Psoas muscle (tissue), 8 donors: Measurements from ENCODE around the gene KHDRBS1. TPM values are rescaled to one million over a fixed set of nuclear protein-coding genes. Genes with fewer than 3 reads are reported as not detected.
"Not testable (repeated sequence)": the region's sequence is repeated elsewhere in the genome, so short reads cannot be mapped to it uniquely, and the experiment has no call there.

Source experiments
- ATAC-seq, 4 donors: fragments of 200-7000 bp; cut with Tn5 transposase; one replicate each; pipeline ENCODE4 v1.9.1; 2020; ENCODE audit warnings: moderate library complexity in 3 of 4, mild to moderate bottlenecking in 2 of 4
- DNase-seq, 2 donors: peaks; one replicate each; pipeline ENCODE4 v3.0.0-alpha.2; 2020
- H3K27ac ChIP-seq: fragments of 200-600 bp; one replicate; pipeline ENCODE4 v1.8.0; 2022
- H3K27me3 ChIP-seq, 3 donors: fragments of 200-600 bp in 1 of 3; one replicate each; pipeline versions ENCODE4 v1.6.1 to v1.8.0; 2013 to 2022; ENCODE audit warnings: low read length in 2 of 3, mild to moderate bottlenecking in 2 of 3, moderate library complexity in 1 of 3; ENCODE audit not compliant: insufficient read depth in 3 of 3
- H3K36me3 ChIP-seq, 2 donors: fragments of 200-600 bp in 1 of 2; one replicate each; pipeline versions ENCODE4 v1.6.1 to v1.8.0; 2013 to 2022; ENCODE audit warnings: low read depth in 1 of 2, mild to moderate bottlenecking in 1 of 2, moderate library complexity in 1 of 2; ENCODE audit not compliant: insufficient read depth in 1 of 2
- H3K4me1 ChIP-seq: fragments of 200-600 bp; one replicate; pipeline ENCODE4 v1.8.0; 2022
- H3K4me3 ChIP-seq: fragments of 200-600 bp; one replicate; pipeline ENCODE4 v1.8.0; 2022; ENCODE audit warnings: mild to moderate bottlenecking
- H3K9me3 ChIP-seq: fragments of 200-600 bp; one replicate; pipeline ENCODE4 v1.8.0; 2022
- WGBS, 3 donors: extraction: QIAGEN DNeasy Blood & Tissue Kit; methylation state at CpG; one replicate each; pipeline versions ENCODE4 v1.1.6 to v1.1.7; 2013; 5-methylcytosine and 5-hydroxymethylcytosine counted together
- intact Hi-C, 2 donors: fragments of 100-400 bp; cut with DNase I; formaldehyde crosslinking; loops; one replicate each; pipeline versions ENCODE4 v1.11.0 to v1.14.2; 2022
- polyA plus RNA-seq, 3 donors: library from polyadenylated mRNA; stranded (reverse); fragments of 200-250 nt; gene quantifications; one replicate each; pipeline ENCODE4 v1.2.3, GENCODE V29; 2013
- total RNA-seq, 4 donors: library from RNA; stranded (reverse); fragmentation: NEBNext Ultra II Directional in 2 of 4; extraction: Animal tissue kit (Norgen Biotek cat#: 25700) in 2 of 4; gene quantifications; one replicate each; pipeline versions ENCODE4 v1.2.1 to v1.2.4, GENCODE V29; 2021 to 2023
- TF ChIP-seq, protein P1 (sequence below): fragments of 200-600 bp; IDR thresholded peaks from one replicate; pipeline ENCODE4 v1.8.0; 2022; ENCODE audit warnings: antibody characterized with exemption
- donor health status: healthy with polysubstance abuse.
- donor health status: DM: no; HTN: no; CAD: no; lungs with moderate emphysema.
- donor health status: Bipolar disorder and iron deficiency.
- donor health status: healthy.
- donor health status: DM: yes; HTN: yes; CAD: no.
- donor health status: DM: no; HTN: no; CAD: no.
- donor health status: DM: no; HTN: no; CAD: no.
- donor health status: DM: yes; HTN: yes; CAD: no.

Gene KHDRBS1
- total and polyA plus RNA-seq, 7 donors = 30.6 to 64.5 (median 46.5) TPM

DNA sequence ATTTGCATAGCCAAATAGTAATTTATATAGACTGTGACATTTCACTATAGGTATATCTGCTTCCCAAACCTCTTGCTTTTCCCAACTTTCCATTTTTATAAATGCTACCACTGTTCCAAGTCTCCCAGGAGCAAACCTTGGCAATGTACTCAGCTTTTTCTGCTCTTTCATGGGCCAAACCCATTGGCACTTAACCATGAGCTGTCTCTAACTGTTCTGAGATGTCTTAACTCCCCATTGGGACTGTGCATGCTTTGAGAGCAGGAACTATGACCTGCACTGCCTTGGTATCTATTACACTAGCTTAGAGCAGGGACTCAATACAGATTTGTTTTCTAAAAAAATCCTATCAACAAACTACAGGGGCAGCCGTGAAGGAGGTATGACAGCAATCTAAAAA is 22.5 kb upstream of the KHDRBS1 start:
- 27 to 74% (median 37%) methylated on average over 1 of the region's 1 CpG for WGBS, 3 donors
- peak in 2 of 4 donors; percentile 47 to 53 for ATAC-seq
- Histone ChIP-seq H3K4me3 (no peak overlapping the region), H3K4me1 (no peaks in the 10 kb centered on the region), H3K9me3 (no peaks in the 10 kb centered on the region), H3K27ac (no peak overlapping the region), H3K36me3 (no peaks in the 10 kb centered on the region), H3K27me3 (no peaks in the 10 kb centered on the region)
- intact Hi-C loops = no loop called here
- TF ChIP-seq, protein P1, sequence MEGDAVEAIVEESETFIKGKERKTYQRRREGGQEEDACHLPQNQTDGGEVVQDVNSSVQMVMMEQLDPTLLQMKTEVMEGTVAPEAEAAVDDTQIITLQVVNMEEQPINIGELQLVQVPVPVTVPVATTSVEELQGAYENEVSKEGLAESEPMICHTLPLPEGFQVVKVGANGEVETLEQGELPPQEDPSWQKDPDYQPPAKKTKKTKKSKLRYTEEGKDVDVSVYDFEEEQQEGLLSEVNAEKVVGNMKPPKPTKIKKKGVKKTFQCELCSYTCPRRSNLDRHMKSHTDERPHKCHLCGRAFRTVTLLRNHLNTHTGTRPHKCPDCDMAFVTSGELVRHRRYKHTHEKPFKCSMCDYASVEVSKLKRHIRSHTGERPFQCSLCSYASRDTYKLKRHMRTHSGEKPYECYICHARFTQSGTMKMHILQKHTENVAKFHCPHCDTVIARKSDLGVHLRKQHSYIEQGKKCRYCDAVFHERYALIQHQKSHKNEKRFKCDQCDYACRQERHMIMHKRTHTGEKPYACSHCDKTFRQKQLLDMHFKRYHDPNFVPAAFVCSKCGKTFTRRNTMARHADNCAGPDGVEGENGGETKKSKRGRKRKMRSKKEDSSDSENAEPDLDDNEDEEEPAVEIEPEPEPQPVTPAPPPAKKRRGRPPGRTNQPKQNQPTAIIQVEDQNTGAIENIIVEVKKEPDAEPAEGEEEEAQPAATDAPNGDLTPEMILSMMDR = no peak
- no peak for DNase-seq

DNA sequence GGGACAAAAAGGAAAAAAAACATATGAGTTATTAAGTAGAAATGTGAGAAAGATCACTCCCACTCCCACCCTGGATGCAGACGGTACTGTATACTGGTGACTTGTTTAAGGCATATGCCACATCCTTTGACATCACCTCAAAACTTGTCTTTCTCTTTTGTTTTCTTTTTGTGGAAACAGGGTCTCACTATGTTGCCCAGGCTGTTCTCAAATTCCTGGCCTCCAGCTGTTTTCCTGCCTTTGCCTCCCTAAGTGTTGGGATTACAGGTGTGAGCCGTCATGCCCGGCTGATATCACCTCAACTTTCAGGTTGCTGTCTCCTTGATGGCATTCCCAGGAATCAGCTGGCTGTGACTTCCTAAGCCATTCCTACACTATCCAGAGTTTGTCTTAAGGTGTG is 18.4 kb upstream of the KHDRBS1 start:
- Histone ChIP-seq H3K27ac (no peak overlapping the region), H3K4me1 (no peaks in the 10 kb centered on the region), H3K36me3 (no peaks in the 10 kb centered on the region), H3K9me3 (no peaks in the 10 kb centered on the region), H3K27me3 (no peaks in the 10 kb centered on the region), H3K4me3 (no peak overlapping the region)
- DNase-seq = no peak
- no peak for ATAC-seq
- TF ChIP-seq, protein P1 = no peak
- intact Hi-C loops = no loop called here
- WGBS, 3 donors = 83 to 86% (median 86%) methylated on average over 3 of the region's 3 CpGs

DNA sequence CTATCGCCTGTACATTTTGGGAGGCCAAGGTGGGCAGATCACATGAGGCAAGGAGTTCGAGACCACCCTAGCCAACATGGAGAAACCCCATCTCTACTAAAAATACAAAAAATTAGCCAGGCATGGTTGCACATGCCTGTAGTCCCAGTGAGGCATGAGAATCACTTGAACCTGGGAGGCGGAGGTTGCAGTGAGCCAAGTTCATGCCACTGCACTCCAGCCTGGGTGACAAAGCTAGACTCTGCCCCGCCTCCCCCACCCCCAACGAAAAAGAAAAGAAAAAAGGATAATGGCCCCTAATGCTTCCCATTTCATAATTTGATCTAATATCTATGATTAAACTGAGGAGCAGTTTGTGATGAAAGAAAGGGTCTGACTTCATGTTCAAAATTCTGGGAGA is 17.5 kb upstream of the KHDRBS1 start:
- DNase-seq, H3K36me3 ChIP-seq, H3K4me1 ChIP-seq, H3K4me3 ChIP-seq, H3K9me3 ChIP-seq, H3K27me3 ChIP-seq, intact Hi-C loops, H3K27ac ChIP-seq, ATAC-seq: not testable (repeated sequence)
- WGBS, 3 donors = 86 to 97% (median 93%) methylated on average over 5 of the region's 5 CpGs

DNA sequence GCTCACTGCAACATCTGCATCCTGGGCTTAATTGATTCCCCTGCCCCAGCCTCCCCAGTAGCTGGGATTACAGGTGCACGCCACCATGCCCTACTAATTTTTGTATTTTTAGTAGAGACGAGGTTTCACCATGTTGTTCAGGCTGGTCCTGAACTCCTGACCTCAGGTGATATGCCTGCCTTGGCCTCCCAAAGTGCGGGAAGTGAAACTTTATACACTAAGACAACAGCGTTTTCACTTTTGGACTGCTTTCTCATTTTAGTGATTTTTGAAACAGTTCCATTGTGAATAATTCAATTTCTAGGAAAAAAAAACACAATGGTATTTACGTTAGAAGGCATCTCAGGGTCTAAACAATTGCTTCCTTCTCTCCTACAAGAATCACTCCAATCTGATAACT is 11.8 kb upstream of the KHDRBS1 start:
- Histone ChIP-seq H3K4me3 (no peak overlapping the region), H3K4me1 (no peaks in the 10 kb centered on the region), H3K9me3 (no peaks in the 10 kb centered on the region), H3K36me3 (no peaks in the 10 kb centered on the region), H3K27ac (no peak overlapping the region), H3K27me3 (no peaks in the 10 kb centered on the region)
- ATAC-seq (no peak), DNase-seq (no peak)
- 80 to 85% (median 81%) methylated on average over 5 of the region's 5 CpGs for WGBS, 3 donors
- intact Hi-C loops = no loop called here
- TF ChIP-seq, protein P1 = no peak

DNA sequence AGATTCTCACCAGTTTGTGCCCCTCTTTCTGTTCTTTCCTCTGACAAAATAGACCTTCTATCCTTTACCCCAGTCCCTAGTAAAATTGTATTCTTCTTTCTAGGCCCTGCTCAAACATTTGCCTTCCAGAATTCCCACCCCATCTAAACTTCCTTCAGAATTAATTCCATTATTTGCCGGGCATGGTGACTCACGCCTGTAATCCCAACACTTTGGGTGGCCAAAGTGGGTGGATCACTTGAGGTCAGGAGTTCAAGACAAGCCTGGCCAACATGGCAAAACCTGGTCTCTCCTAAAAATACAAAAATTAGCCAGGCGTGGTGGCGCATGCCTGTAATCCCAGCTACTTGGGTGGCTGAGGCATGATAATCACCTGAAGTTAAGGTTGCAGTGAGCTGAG is 11.4 kb upstream of the KHDRBS1 start:
- ATAC-seq, H3K4me3 ChIP-seq, DNase-seq, H3K36me3 ChIP-seq, H3K27ac ChIP-seq, H3K9me3 ChIP-seq, H3K4me1 ChIP-seq, intact Hi-C loops, H3K27me3 ChIP-seq: not testable (repeated sequence)
- 59 to 69% (median 63%) methylated on average over 4 of the region's 4 CpGs for WGBS, 3 donors

DNA sequence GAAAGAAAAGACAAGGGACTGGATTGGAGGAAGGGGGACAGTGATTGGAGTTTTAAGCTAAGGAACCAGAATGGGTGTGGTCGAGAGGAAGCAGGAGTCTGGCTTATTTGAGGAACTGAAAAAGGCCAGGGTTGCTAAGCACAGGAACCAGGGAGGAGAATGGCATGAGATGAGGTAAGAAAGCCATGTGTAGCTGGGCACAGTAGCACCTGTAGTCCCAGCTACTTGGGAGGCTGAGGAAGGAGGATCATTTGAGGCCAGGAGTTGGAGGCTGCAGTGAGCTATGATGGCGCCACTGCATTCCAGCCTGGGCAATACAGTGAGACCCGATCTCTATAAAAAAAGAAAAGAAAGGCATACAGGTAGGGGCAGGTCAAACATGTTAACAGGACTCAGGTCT is 8.1 kb upstream of the KHDRBS1 start:
- WGBS, 3 donors = 87 to 90% (median 90%) methylated on average over 3 of the region's 3 CpGs
- TF ChIP-seq, protein P1 = no peak
- intact Hi-C loops = no loop called here

More for the DNA sequence above, 8.1 kb upstream of the KHDRBS1 start:
- H3K36me3 ChIP-seq = no peaks in the 10 kb centered on the region
- H3K4me1 ChIP-seq = no peaks in the 10 kb centered on the region
- no peak for DNase-seq
- no peak for ATAC-seq
- no peak overlapping the region for H3K27ac ChIP-seq
- H3K9me3 ChIP-seq = no peaks in the 10 kb centered on the region
- H3K4me3 ChIP-seq = no peak overlapping the region
- H3K27me3 ChIP-seq = no peaks in the 10 kb centered on the region
